Type B pancreatic cell (in vitro differentiated cells): ENCODE measurements around the gene HOTAIR. TPM values are rescaled to one million over a fixed set of nuclear protein-coding genes. Genes with fewer than 3 reads are reported as not detected.
A peak's percentile ranks its signal among the peaks of the same experiment; 100 is the strongest.

Experiments
- DNase-seq: peaks from one replicate; pipeline ENCODE4 v3.0.0; 2021; ENCODE audit warnings: mixed read lengths; ENCODE audit not compliant: unreplicated experiment; ENCODE audit errors: extremely low spot score
- H3K27ac Mint-ChIP-seq: 2 replicates; pipeline ENCODE4 v1.8.0; 2021; ENCODE audit warnings: mild to moderate bottlenecking, mixed read lengths
- H3K27me3 Mint-ChIP-seq: 2 replicates; pipeline ENCODE4 v1.8.0; 2021; ENCODE audit warnings: mixed read lengths
- H3K36me3 Mint-ChIP-seq: 2 replicates; pipeline ENCODE4 v1.8.0; 2021; ENCODE audit warnings: mixed read lengths
- H3K4me1 Mint-ChIP-seq: one replicate; pipeline ENCODE4 v1.8.0; 2021; ENCODE audit warnings: mixed read lengths; ENCODE audit not compliant: unreplicated experiment
- H3K4me3 Mint-ChIP-seq: 2 replicates; pipeline ENCODE4 v1.8.0; 2021; ENCODE audit warnings: mild to moderate bottlenecking, mixed read lengths
- H3K9me3 Mint-ChIP-seq: 2 replicates; pipeline ENCODE4 v1.8.0; 2021; ENCODE audit warnings: mixed read lengths
- total RNA-seq: library from RNA; stranded (reverse); gene quantifications from 2 replicates; pipeline ENCODE4 v1.2.1, GENCODE V29; 2021; ENCODE audit warnings: low replicate concordance
- TF ChIP-seq, protein P1 (sequence below): fragments of 200-600 bp; sonication (generic); conservative IDR thresholded peaks from 2 replicates; pipeline ENCODE4 v1.5.0; 2021; ENCODE audit warnings: antibody characterized with exemption, mild to moderate bottlenecking

The HOTAIR gene
- total RNA-seq, 1 donor from 2014 or later = not detected

DNA sequence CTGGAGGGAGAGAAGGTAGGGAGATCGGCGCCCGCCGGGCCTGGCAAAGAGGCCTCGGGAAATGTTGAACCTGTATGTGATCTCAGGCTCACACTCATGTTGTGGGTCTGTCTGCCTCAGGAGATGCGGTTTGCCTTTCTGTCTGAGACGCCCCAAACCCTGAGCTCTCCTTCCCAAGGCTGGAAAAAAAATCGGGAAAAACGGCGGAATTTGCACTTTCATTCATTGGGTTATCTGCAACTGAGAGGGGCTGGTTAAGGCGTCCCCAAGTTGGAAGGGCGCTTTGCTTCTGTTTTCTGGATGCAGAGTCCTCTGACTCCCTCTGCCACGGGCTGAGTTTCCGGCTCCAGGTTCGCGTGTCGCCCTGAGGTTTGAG is 20.2 kb upstream of the HOTAIR start:
- Mint-ChIP-seq H3K27ac (peak overlapping the region; percentile 28), H3K36me3 (no peaks in the 10 kb centered on the region), H3K4me1 (peaks cover 11% of the 10 kb centered on the region), H3K9me3 (no peaks in the 10 kb centered on the region), H3K27me3 (peaks cover 100% of the 10 kb centered on the region), H3K4me3 (peak overlapping the region; percentile 66)
- TF ChIP-seq, protein P1, sequence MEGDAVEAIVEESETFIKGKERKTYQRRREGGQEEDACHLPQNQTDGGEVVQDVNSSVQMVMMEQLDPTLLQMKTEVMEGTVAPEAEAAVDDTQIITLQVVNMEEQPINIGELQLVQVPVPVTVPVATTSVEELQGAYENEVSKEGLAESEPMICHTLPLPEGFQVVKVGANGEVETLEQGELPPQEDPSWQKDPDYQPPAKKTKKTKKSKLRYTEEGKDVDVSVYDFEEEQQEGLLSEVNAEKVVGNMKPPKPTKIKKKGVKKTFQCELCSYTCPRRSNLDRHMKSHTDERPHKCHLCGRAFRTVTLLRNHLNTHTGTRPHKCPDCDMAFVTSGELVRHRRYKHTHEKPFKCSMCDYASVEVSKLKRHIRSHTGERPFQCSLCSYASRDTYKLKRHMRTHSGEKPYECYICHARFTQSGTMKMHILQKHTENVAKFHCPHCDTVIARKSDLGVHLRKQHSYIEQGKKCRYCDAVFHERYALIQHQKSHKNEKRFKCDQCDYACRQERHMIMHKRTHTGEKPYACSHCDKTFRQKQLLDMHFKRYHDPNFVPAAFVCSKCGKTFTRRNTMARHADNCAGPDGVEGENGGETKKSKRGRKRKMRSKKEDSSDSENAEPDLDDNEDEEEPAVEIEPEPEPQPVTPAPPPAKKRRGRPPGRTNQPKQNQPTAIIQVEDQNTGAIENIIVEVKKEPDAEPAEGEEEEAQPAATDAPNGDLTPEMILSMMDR = no peak
- no peak for DNase-seq

DNA sequence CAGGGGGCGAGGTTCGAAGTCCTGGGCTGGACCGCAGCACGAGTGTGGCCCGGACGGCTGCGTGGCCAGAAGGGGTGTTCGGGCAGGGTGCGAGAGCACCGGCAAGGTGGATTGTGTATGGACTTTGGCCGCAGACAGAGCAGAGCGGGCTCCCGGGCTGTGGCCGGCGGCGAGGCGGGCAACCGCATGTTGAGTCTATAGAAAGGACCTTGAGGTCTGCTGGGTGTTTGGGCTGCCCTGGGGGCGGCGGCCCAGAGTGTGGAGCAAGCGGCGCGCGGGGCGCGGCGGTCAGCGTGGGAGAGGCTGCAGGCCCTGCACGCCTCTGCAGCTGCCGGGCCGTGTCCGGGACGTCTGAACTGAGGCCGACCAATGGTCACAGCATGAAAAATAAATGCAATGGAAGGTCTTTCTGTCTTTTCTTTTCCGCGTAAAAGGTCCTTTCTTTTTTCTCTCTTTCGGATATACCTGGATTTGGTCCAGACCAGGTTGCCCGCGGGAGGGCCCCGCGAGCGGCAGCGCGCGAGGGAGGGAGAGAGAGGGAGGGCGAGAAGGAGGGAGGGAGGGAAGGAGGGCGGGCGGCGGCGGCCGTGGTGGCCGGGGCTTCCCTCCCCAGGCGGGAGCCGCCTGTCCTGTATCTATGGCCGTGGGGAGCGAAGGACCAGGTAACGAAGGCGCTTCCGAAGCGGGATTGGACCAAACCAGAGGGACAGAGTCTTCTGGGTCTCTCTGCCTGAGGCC is 19.7 kb upstream of the HOTAIR start:
- peak overlapping the region; percentile 79 for H3K4me3 Mint-ChIP-seq
- DNase-seq = no peak
- peak overlapping the region; percentile 54 for H3K27ac Mint-ChIP-seq
- peaks cover 100% of the 10 kb centered on the region for H3K27me3 Mint-ChIP-seq
- H3K36me3 Mint-ChIP-seq = no peaks in the 10 kb centered on the region
- H3K4me1 Mint-ChIP-seq = peaks cover 14% of the 10 kb centered on the region
- TF ChIP-seq, protein P1 = no peak
- no peaks in the 10 kb centered on the region for H3K9me3 Mint-ChIP-seq

DNA sequence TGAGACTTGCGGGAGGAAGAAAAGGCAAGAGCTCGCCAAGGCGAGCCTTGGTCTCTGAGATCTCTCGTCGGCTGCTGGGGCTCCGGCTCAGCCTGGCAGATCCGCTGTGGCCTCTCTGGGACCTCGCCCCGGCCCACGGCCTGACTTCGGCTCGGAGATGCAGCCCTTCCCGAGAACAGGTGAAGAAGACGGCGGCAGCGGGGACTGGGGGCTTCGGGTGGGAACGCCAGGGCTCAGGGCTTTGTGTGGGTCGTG is 19.2 kb upstream of the HOTAIR start:
- Mint-ChIP-seq H3K4me1 (peaks cover 19% of the 10 kb centered on the region), H3K27me3 (peaks cover 100% of the 10 kb centered on the region), H3K4me3 (peak overlapping the region; percentile 79), H3K36me3 (no peaks in the 10 kb centered on the region), H3K27ac (peak overlapping the region; percentile 54), H3K9me3 (no peaks in the 10 kb centered on the region)
- no peak for DNase-seq
- TF ChIP-seq, protein P1 = no peak

DNA sequence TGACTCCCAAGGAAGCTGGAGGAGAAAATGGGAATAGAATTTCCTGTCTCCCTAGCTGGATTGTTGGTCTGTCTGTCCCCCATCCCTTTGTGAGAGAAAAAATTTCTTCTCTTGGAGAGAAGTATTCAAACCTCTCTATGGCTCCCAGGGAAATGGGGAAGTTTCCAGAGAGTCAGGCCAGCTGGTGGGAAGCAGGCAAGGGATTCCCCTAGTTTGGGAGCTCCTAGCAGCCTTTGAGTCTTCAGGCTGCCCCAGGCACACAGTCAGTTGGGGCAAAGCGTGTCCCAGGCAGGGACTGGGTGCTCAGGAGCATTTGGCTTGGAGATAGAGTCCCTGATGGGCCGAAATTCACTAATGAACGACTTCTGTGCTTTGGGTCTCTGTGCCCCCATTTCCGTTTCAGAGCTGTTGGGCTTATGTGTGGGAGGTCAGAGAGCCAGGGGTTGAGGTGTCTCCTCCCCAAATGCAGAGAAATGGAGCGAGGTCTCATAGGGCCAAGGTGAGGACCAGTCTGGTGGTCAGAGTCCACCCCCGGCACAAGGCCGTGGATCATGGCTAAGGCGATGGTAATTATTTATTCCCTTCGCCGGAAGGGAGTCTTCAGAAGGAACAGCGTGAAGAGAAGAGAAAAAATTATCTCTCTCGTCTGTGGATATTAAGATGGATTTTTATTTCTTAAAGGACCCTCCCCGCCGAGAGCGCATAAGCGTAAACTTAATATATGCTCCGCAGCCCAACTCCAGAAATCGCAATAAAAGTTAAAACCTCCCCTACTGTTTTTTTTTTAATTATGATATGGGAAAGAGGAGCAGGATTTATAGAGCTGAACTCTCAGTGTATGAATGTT is 18.6 kb upstream of the HOTAIR start:
- Mint-ChIP-seq H3K36me3 (no peaks in the 10 kb centered on the region), H3K27me3 (peaks cover 100% of the 10 kb centered on the region), H3K4me3 (peak overlapping the region; percentile 79), H3K9me3 (no peaks in the 10 kb centered on the region), H3K4me1 (peaks cover 19% of the 10 kb centered on the region), H3K27ac (peak overlapping the region; percentile 54)
- no peak for DNase-seq
- TF ChIP-seq, protein P1 = no peak

DNA sequence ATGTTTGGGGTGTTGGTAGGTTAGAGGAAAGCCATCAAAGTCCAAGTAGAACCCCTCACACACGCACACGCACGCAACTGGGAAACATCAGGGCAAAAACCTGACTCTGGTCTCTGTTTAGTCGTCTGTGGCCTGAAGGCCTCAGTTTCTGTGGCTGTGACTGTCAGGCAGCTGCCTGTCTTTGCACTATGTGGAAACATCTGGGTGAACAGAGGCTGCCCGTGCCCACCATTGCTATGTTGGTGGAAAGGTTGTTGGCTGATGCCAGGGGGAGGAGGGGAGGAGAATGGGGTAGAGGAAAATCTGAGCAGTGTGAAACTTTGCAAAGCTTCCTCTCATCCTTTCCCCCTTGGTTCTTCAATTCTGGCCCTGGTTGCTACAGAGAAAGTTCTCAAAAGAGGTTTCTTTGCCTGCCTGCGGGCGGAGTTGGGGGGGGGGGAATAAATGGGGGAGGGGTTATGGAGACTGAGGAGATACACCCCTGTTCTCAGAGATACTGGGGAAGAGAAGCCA is 17.7 kb upstream of the HOTAIR start:
- DNase-seq = no peak
- Mint-ChIP-seq H3K9me3 (no peaks in the 10 kb centered on the region), H3K4me1 (peaks cover 19% of the 10 kb centered on the region), H3K36me3 (no peaks in the 10 kb centered on the region), H3K4me3 (no peak overlapping the region), H3K27ac (no peak overlapping the region), H3K27me3 (peaks cover 100% of the 10 kb centered on the region)
- TF ChIP-seq, protein P1 = no peak
